Measurements from ENCODE around the gene NKIRAS1.
"Not testable (repeated sequence)": the region's sequence is repeated elsewhere in the genome, so short reads cannot be mapped to it uniquely, and the experiment has no call there.

NKIRAS1 gene

DNA sequence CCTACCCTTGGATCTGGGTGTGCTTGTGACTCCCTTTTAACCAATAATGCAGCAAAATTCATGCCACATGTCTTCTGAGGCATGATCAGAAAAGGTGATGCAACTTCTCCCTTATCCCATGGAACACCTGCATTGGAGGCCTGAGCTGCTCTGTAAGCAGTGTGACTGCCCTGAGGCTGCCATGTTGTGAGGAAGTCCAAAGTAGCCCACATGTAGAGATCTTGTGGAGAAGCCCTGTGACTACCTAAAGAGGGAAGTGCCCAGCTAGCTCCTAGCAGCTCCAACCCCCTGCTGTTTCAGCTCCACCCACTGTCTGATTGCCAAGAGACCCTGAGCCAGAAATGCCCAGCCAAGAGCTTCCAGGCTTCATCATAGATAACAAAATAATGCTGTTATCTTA is 21.9 kb upstream of the NKIRAS1 start:
- no peak for DNase-seq (ENCODE audit: low read depth)

DNA sequence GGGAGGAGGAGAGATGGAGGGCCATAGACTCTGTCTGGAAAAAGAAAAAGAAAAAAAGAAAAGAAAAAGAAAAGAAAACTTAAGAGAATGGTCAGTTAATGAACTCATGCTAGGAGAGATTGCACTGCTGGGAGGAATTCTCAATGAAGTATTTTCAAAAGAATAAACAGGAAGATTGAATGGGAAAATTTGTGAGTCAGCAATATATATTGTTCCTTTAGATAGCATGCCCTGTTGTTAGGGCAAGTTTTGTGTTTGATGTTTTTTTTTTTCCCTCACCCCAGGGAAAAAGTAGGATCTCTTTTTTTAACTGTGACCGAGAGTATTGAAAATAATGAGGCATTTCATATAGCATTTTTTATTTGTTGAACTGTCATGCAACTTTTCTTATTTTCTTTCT is 20.5 kb upstream of the NKIRAS1 start:
- no peak for DNase-seq (ENCODE audit: low read depth)

DNA sequence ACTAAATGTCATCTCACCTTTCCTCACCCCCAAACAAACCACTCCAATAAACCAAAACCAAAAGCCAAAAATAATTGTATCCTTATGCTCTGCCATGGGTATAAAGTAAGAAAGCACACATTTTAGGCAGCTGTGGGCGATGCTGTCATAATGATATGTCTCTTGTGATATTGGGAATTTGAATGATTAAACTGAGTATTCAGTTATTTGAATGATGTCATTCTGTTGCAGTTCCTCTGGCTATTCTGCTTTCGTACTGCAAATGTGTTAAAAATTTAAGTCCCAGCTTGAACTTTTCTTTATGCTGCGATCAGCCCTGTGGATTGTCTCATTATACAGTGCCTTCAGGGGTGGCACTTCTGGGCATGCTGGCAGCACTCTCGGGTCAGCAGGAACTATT is 17.5 kb upstream of the NKIRAS1 start:
- no peak for DNase-seq (ENCODE audit: low read depth)

DNA sequence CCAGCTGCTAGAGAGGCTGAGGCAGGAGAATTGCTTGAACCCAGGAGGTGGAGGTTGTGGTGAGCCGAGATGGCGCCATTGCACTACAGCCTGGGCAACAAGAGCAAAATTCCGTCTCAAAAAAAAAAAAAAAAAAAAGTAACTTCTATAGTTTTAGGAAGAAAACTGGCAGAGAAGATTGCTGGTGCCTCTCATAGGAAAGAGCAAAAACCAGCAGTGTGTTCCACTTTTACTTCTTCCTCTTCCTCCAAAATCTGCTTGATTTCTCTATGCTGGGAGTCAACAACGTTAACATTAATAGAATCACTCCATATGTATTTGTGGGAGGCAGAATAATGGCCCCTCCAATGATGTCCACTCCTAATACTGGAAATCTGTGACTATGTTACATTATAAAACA is 15.8 kb upstream of the NKIRAS1 start:
- DNase-seq (ENCODE audit: low read depth) = no peak

DNA sequence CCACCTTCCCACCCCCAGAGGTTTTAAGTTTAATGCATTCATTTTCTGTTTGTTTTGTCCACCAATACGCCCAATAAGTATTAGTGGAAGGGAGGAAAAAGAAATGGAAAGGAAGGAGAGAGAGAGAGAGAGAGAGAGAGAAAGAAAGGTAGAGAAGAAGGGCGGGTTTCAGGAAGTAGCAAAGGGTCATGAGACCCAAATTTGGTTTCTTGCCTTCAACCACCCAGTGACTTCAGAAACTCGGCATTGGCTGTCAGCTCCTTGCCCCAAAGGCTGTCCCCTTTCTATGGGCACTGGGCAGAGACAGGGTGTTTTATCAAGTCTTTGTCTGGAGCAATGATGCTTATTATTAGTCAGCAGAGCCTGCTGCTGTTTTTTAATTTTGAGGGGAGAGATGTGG is 14.8 kb upstream of the NKIRAS1 start:
- no peak for DNase-seq (ENCODE audit: low read depth)

DNA sequence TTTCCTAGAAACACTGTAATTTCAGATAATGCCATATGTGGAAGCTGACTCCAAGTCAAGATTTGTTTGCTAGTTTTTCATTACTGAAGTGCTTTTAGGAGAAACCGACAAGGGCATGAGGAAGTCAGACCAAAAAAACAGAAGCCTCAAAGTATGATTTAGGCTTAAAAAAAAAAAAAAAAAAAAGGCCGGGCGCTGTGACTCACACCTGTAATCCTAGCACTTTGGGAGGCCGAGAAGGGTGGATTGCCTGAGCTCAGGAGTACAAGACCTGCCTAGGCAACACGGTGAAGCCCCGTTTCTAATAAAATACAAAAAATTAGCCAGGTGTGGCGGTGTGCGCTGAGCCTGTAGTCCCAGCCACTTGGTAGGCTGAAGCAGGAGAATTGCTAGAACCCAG is 11.7 kb upstream of the NKIRAS1 start:
- DNase-seq (ENCODE audit: low read depth) = no peak

DNA sequence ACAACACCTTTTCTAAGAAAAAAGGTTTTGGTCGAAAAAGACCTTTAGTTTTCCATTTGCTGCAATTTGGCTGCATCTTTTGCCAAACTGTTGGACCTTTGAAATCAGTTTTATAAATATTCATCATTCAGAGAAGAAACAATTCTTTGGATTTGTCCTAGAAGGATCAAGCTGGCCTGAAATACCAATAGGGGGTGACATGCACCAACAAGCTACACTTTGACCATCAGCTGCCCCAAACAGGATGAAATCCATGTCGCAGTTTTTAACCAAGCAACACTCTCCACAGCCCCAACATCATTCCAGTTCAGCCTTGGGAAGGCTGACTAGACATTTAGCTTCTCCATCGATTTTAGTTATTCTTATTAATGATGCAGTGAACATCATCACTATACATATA is 9.9 kb upstream of the NKIRAS1 start:
- DNase-seq (ENCODE audit: low read depth) = no peak

DNA sequence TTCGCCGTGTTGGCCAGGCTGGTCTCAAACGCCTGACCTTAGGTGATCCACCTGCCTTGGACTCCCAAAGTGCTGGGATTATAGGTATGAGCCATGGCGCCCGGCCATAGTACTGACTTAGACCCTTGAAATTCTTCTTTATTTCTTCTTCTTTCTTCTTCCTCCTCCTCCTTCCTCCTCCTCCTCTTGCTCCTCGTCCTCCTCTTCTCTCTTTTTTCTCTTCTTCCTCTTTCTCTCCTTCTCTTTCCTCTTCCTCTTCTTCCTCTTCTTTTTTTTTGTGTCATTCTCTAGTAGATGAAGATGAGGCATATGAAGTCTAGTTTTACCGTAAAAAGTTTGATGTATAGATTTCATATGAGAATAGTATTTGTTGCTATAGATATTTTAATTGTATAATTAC is 9.5 kb upstream of the NKIRAS1 start:
- DNase-seq (ENCODE audit: low read depth) = no peak

DNA sequence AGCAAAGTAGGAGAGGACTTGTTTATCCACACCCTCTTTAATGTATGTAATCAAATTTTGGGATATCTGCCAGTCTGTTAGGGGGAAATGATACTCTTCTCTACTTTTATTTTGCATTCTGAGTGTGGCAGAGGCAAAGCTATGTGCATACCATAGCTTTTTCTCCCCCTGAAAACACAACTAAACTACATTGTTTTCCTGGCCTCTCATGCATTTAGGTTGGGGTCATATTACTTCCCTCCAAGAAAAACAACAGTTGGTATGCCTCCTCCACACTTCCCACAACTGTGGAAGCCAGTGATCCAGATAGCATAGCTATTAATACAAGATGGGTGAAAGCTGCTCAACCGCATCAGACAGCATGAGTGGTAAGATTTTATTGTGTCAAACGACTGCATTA is 7.0 kb upstream of the NKIRAS1 start:
- DNase-seq (ENCODE audit: low read depth) = no peak

DNA sequence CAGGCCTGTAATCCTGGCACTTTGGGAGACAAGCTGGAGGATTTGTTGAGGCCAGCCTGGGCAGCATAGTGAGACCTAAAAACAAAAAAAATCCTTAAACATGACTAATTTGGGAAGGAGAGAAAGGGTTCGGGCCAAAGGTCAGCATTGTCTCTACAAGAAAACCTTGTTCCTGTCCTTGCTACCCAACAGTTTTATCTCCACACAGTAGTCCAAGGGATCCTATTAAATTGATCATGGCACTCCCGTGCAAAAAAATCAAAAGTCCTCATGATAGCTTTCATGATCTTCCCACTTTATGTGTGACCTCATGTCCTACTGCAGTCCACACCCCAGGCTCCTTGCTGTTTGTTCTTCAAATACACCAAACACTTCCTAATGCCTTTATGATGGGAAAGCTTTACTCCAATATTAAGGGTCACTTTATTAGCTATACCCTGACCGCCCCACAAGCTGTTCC is 4.3 kb upstream of the NKIRAS1 start:
- DNase-seq (ENCODE audit: low read depth) = no peak

DNA sequence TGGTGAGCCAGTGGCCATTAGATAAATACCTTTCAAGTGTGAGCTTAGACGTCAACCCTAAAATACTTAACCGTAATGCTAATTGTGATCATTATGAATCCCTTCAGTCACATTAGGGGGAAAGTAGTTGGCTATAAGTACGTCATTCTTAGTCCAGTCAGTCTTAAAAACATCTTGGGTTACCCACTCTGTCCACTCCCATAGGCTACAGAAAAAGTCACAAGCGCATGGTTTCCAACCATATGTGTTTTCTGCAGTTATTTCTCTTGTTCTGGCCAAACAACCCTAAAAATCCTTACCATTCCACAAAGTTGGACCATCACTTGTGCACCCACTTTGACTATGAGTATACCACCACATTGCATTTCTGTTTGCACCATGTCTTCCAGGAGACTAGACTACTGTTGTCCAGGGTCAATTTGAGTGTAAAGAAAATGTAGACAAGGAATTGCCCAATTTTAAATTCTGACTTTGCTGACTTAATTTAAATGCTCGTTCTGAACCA is 3.4 kb upstream of the NKIRAS1 start:
- DNase-seq (ENCODE audit: low read depth) = no peak

DNA sequence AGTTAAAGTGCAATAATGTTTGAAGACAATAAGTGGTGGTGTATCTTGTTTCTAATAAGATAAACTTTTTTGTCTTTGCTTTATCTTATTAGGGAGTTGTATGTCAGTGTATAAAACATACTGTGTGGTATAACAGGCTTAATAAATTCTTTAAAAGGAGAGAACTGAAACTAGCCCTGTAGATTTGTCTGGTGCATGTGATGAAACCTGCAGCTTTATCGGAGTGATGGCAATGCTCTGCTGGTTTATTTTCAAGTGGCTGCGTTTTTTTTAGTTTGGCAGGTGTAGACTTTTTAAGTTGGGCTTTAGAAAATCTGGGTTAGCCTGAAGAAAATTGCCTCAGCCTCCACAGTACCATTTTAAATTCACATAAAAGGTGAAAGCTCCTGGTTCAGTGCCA is 2.8 kb upstream of the NKIRAS1 start:
- DNase-seq (ENCODE audit: low read depth) = no peak

DNA sequence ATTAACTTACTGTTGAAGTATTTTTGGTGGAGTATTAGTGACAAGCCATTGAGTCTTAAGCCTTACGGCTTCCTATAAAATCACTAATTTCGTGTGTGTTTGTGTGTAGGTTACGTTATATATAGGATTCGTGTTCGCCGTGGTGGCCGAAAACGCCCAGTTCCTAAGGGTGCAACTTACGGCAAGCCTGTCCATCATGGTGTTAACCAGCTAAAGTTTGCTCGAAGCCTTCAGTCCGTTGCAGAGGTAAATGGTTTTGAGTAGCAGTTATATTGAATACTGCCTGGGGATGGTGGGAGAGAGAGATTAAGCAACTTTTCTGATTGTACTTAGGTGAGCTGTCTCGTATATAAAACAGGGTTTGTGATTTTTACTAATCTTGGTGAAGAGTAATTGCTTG is 1.5 kb upstream of the NKIRAS1 start:
- not testable (repeated sequence) for DNase-seq (ENCODE audit: low read depth)

DNA sequence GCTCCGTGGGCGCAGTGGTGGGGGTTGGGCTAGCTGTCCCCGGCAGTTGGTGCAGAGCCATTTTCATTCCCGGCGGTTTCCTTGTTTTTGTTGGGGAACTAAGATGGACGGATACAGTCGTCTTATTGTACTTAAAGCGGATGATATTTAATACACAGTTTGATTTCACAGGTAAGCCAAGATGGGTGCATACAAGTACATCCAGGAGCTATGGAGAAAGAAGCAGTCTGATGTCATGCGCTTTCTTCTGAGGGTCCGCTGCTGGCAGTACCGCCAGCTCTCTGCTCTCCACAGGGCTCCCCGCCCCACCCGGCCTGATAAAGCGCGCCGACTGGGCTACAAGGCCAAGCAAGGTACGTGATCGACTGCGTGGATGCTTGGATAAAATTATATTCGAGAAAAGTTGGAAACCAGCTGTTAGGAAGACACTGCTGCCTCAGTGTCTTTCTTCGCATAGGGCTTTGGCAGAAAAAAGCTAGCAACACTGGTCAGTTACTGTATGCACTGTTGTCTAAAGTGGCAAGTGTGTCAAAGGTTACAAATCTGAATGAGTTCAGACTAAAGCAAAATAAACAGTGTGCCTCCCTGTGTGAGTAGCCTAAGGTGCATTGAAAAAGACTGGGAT is 1.0 kb upstream of the NKIRAS1 start:
- DNase-seq (ENCODE audit: low read depth) = peak; percentile 31

DNA sequence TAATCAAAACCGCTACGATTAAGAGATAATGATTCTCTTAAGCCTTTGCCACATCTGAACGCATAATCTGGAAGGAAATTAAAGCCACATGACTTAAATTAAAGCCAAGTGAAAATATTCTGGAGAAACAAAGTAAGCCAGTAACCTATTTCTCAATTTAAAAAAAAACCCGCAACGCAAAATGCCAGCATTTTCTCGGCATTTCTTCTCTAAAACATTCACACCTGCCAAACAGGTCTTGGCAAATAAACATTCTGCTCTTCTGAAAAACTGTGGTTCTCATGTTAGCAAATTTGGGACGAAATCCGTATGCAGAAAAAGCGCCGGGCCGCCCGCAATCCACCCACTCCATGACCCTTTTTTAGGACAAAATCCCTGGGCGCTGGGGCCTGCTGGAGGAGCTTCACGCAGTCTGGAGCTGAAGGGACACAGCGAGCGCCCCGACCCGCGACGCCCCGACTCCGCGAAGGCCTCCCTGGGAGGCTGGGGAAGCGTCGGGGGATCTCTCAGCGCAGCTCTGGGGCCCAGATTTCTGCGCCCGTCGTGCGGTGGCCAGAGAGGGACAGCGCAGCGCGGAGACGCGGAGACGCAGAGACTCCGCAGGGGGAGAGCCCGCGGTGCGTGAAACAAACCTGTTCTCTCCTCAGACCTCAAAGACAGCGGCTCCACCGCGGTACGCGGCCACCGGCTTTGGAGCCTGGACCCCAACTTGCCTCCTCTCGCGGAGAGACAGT is 471 bp downstream of the NKIRAS1 start:
- DNase-seq (ENCODE audit: low read depth) = no peak

DNA sequence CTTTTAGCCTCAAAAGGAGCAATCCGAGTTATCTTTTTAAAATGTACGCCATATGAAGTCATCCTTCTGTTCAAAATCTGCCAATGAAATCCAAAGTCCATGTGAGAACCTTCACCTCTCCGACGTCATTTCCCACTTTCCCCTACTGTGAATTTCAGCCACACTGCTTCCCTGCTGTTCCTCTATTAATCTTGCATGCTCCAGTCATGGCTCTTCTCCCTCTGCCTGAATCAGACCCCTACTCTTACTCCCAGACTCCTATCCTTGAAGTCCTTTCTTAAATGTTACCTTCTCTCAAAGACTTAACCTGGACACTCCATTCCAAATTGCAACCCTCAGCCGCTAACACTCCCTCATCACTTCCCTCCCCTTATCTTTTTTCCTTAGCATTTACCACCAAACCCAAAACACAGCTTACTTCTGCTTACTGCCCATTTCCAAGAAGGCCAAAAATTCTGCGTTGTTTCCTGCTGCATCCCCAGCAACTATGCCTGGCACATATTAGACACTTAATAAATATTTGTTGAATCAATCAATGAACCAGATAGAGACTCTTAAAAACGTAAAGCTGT is 1.2 kb downstream of the NKIRAS1 start:
- DNase-seq (ENCODE audit: low read depth) = no peak

DNA sequence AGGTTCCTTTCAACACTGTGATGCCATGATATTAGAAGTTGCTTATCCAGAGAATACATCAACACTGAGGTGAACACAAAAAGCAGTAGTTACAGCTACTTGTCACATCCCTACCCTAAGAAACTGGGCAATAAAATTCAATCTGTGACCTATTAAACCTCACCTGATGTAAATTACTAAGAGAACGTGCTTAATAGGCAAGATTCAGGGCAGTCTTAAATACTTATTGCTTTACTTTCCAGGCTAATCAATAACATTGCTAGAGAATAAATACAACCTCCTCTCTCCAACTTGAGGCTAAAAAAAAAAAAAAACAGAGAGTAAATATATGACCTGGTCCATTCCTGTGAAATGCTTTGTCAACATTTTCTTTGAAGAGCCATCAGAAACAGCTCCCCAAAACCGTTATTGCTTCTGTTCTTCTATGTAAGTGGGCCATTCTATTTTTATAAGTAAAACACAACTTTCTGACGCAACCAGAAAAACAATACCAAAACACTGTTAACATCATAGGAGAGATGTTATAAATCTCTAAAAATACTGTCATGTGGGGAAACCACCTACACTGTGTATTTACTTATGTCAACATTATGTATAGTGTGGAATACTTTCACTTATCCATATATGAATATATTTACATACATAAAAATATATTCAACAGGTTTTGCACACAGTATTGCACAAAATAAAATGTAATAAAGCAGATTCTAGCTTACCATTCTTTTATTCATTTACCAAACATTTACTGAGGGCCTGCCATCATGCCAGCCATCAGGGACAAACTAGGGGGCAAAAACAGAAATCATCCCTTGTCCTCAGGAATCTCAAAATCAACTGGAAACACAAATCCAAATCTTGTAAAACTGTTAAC is 2.7 kb downstream of the NKIRAS1 start:
- no peak for DNase-seq (ENCODE audit: low read depth)

DNA sequence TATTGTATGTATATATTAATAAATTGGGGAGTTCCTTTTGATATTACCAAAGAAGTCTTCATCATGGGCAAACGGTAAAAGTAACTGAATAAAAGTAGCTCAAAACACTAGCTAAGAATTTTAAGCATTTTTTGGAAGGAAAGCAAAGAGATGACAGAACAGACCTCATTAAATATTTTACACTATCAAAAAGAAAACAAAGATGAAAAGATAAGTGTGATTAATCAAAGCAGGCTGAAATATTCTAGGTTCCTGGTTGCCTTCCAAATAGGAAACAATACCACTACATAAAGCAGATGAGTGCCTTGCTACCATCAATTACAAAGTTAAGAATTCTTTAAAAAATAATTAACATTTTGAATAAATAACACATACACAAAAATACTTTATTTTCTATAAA is 3.6 kb downstream of the NKIRAS1 start:
- no peak for DNase-seq (ENCODE audit: low read depth)

DNA sequence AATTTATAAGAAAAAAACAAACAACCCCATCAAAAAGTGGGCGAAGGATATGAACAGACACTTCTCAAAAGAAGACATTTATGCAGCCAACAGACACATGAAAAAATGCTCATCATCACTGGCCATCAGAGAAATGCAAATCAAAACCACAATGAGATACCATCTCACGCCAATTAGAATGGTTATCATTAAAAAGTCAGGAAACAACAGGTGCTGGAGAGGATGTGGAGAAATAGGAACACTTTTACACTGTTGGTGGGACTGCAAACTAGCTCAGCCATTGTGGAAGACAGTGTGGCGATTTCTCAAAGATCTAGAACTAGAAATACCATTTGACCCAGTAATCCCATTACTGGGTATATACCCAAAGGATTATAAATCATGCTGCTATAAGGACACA is 4.5 kb downstream of the NKIRAS1 start:
- not testable (repeated sequence) for DNase-seq (ENCODE audit: low read depth)

DNA sequence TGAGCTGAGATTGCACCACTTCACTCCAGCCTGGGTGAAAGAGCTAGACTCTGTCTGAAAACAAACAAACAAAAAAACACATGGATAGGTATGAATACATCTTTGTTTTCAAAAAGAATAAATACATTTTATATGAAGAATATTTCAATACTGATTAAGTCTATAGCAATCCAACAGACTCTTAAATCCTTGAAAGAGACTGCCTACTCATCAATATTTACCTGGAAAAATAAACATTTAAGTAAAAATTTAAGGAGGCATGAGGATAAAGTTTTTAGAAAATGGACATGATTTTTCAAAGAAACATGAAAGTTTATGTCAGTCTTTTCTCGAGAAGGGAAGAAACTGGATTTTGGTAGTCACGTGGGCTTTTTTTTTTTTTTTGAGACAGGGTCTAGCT is 5.4 kb downstream of the NKIRAS1 start:
- DNase-seq (ENCODE audit: low read depth) = no peak

DNA sequence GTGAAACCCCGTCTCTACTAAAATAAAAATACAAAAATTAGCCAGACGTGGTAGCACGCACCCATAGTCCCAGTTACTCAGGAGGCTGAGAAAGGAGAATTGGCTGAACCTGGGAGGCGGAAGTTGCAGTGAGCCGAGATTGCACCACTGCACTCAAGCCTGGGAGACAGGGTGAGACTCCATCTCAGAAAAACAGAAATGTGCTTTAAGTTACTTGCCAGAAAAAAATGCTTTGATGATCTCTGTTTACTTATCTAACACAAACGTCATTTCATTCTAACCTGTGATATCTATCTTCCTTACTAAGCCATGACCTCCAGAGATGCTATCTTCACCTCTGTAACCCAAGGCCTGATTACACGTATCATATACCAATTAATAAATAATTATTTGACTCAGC is 7.4 kb downstream of the NKIRAS1 start:
- DNase-seq (ENCODE audit: low read depth) = no peak

DNA sequence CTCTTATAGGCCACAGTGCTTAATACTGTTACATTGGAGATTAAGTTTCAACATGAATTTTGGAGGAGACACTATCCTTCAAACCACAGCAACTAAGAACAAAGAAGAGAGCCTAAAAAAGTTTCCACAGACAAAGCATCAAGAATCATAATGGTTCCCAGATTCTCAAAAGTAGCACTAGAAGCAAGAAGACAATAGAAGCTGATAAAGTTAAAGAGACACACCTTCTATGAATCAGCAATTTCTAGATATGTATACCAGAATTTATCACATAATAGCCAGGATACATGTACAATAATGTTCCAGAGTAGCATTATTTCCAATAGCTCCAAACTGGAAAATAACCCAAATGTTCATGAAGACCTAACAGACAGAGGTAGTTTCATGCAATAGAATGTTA is 12.2 kb downstream of the NKIRAS1 start:
- DNase-seq (ENCODE audit: low read depth) = no peak

DNA sequence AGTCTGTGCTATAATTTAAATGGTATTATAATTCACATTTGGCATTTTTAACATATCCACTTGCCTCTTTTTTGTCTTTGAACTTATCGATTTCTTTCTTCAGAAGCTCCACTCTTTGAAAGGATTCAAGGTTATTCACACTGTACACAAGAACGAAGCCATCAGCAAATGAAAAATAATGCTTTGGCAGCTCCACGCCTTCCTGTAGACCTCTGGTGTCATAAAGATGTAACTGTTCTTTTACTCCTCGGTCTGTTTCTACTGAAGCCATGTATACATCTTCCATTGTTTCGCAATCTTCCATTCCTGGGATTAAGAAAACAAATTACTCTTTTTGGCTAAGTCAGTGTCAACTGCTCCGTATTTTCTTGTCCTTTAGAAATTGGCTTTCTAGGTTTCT is 16.0 kb downstream of the NKIRAS1 start:
- DNase-seq (ENCODE audit: low read depth) = no peak

Data from stimulated activated CD8-positive, alpha-beta memory T cell treated with anti-CD3 and anti-CD28 coated beads, Interleukin-15, amount 100 ng/mL, for 1 hour (primary cell).